Measurements from ENCODE around the gene PIMREG.

DNA sequence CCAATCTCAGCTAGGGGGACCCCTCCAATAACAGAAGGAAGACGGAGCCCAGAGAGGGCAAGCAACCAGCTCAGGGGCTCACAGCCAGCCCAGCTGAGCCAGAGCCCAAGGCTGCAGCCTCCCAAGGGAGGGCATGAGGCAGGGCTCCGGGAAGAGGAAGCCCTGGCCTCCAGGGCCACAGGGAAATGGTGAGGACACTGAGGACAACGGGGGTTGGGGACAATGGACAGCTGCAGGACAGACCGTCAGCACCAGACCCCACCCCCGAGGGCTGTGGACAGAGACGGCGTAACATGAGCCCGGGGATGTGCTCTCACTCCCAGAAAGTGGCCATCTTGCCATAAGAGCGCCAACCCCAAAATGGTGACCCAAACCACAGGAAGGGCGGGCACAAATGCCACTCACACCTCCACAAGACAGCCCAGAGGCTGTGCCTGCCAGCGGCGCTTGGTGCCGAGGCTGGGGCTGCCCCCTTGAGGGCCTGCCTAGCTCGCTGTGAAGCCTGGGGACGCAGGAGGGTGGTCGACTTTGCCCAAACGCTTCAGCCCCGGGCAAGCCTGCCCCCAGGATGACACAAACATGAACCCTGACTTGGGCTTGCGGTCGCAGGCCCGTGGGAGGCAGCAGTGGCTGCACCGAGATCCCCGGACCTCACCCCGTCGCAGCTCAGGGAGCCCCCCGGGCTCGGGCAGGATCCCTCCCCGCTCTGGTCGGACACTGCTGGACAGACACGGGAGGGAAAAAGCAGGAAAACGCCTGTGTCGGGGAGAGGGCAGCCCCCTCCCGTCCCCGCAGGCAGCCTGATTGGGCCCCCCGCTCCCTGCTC is 10.5 kb downstream of the PIMREG start:
- TF ChIP-seq CTCF (IDR thresholded peaks at IDR 0.05): no peak
- no peak for TF ChIP-seq POLR2A (IDR thresholded peaks at IDR 0.05)
